ENCODE results near the gene MEGF10.

MEGF10 gene

GRCh38 chr5:127447827-127448226 lies 157.2 kb downstream of the MEGF10 start:
- no peak for DNase-seq

- no peak for DNase-seq
Measured at GRCh38 chr5:127450046-127450445, 159.4 kb downstream of the MEGF10 start.

GRCh38 chr5:127451096-127451495 lies 160.5 kb downstream of the MEGF10 start:
- no peak for DNase-seq

GRCh38 chr5:127452626-127453025 lies 162.0 kb downstream of the MEGF10 start:
- no peak for DNase-seq

GRCh38 chr5:127471211-127471610 lies 180.6 kb downstream of the MEGF10 start:
- no peak for DNase-seq

GRCh38 chr5:127472700-127473099 lies 182.1 kb downstream of the MEGF10 start:
- DNase-seq, result no peak

GRCh38 chr5:127486471-127486870 lies 195.9 kb downstream of the MEGF10 start:
- no peak for DNase-seq

- no peak for DNase-seq
Measured at GRCh38 chr5:127492854-127493738, 202.5 kb downstream of the MEGF10 start.

- no peak for DNase-seq
Measured at GRCh38 chr5:127498548-127498947, 208.0 kb downstream of the MEGF10 start.

GRCh38 chr5:127505905-127506304 lies 215.3 kb downstream of the MEGF10 start:
- DNase-seq, result no peak

- no peak for DNase-seq
Measured at GRCh38 chr5:127506616-127507015, 216.0 kb downstream of the MEGF10 start.

- no peak for DNase-seq
Measured at GRCh38 chr5:127508644-127509373, 218.2 kb downstream of the MEGF10 start.

All from T-helper 9 cell (primary cell).